HK-2 (cell line): ENCODE measurements around the gene OSGEP.

Source experiments
- DNase-seq: peaks from one replicate; pipeline ENCODE4 v3.0.0-alpha.2; 2018; ENCODE audit not compliant: unreplicated experiment

The OSGEP gene

DNA sequence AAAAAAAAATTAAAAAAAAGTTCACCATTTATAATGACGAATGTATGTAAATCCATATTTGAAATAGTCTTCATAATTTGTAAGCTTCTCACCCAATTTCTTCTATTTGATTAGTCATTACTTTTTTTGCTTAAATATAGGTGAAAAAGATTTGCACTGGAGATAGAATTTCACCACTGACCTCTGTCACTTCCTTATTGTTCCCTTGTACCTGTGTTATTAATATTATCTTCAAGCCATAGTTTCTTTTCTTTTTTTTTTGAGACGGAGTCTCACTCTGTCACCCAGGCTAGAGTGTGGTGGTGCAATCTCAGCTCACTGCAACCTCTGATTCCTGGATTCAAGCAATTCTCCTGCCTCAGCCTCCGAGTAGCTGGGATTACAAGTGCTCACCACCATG, 57.1 kb downstream of the OSGEP start:
- DNase-seq: no peak
